Pancreas (tissue), 10 donors: ENCODE data around the gene SLC24A4. TPM values are rescaled to one million over a fixed set of nuclear protein-coding genes. Genes with fewer than 3 reads are reported as not detected.

Experiments
- ATAC-seq, 4 donors: fragments of 200-7000 bp; cut with Tn5 transposase; one replicate each; pipeline versions ENCODE4 v1.8.0 to v1.9.1; 2020; ENCODE audit warnings: mild to moderate bottlenecking in 4 of 4, moderate library complexity in 4 of 4
- DNase-seq, 6 donors: peaks; one replicate each; pipeline ENCODE4 v3.0.0-alpha.2; 2020
- FAIRE-seq: peaks from 2 replicates; lab custom pipeline; 2012; peaks lifted over from hg19 to GRCh38; lab: Jason Lieb, UNC
- H3K27ac ChIP-seq, 4 donors: fragments of 200-600 bp; sonication (generic); 1 replicate in 3 of 4; 2 replicates in 1 of 4; pipeline versions ENCODE4 v1.5.0 to v1.8.0; 2020
- H3K27me3 ChIP-seq, 4 donors: fragments of 200-600 bp; one replicate each; pipeline ENCODE4 v1.8.0; 2021
- H3K36me3 ChIP-seq, 3 donors: fragments of 200-600 bp; sonication (generic) in 1 of 3; one replicate each; pipeline versions ENCODE4 v1.5.0 to v1.8.0; 2020 to 2021
- H3K4me1 ChIP-seq, 3 donors: fragments of 200-600 bp; one replicate each; pipeline ENCODE4 v1.8.0; 2021
- H3K4me3 ChIP-seq, 4 donors: fragments of 200-600 bp; sonication (generic) in 2 of 4; one replicate each; pipeline versions ENCODE4 v1.5.0 to v1.8.0; 2020 to 2021
- H3K9me3 ChIP-seq, 4 donors: fragments of 200-600 bp; one replicate each; pipeline ENCODE4 v1.8.0; 2021
- WGBS, 2 donors: extraction: QIAGEN DNeasy Blood & Tissue Kit; methylation state at CpG; one replicate each; pipeline ENCODE4 v1.1.7; 2013; 5-methylcytosine and 5-hydroxymethylcytosine counted together
- intact Hi-C, 3 donors: fragments of 100-400 bp; cut with DNase I; formaldehyde crosslinking; loops; one replicate each; pipeline versions ENCODE4 v1.11.1 to v1.14.2; 2022
- polyA plus RNA-seq, 2 donors: library from polyadenylated mRNA; stranded (reverse); fragments of 200-250 nt; gene quantifications; one replicate each; pipeline ENCODE4 v1.2.3, GENCODE V29; 2013
- total RNA-seq, 6 donors: library from RNA; stranded (reverse); fragmentation: NEBNext Ultra II Directional in 4 of 6; extraction: Animal tissue kit (Norgen Biotek cat#: 25700) in 4 of 6; gene quantifications; one replicate each; pipeline versions ENCODE4 v1.2.1 to v1.2.4, GENCODE V29; 2021 to 2023
- TF ChIP-seq, protein P1 (sequence below), 4 donors: fragments of 200-600 bp; sonication (generic) in 3 of 4; IDR thresholded peaks; one replicate each; pipeline versions ENCODE4 v1.5.0 to v1.8.0; 2021; ENCODE audit warnings: antibody characterized with exemption in 4 of 4
- donor health status: healthy with polysubstance abuse.
- donor health status: DM: no; HTN: no; CAD: no; lungs with moderate emphysema.
- donor health status: DM: no; HTN: no; CAD: no.
- donor health status: control.
- donor health status: control.
- donor health status: Bipolar disorder and iron deficiency.
- donor health status: DM: yes; HTN: yes; CAD: no.
- donor health status: DM: no; HTN: no; CAD: no.
- donor health status: DM: no; HTN: no; CAD: no.
- donor health status: DM: yes; HTN: yes; CAD: no.

Gene SLC24A4
- total and polyA plus RNA-seq, 8 donors, result 0.04 to 0.14 (median 0.07) TPM

DNA sequence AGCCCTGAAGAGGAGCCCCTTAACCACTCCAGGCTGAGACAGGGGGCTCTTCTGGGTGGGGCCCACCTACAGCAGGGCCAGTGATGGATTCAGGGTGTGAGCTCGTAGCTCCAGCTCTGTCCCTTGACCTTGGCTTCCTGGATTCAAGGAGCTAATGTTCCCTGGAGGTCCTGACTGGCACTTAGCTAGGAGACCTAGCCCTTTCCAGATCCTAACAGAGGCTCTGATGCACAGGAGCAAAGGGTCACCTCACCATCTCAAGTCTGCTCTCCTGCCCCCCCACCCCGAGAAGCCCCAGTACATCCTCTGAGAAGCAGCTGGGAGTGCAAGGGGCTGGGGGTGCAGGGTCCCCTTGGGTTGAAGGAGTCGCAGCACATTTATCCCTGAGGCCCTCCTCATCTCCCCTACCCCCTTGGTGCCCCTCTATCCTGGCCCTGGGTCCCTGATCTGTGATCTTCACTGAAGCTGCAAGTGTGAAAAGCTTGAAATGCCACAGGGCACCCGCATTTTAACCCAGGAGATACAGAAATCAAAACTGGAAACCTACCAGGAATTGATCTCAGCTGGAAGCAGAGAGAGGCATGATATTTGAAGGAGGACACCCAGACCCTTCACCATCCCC, 193.5 kb downstream of the SLC24A4 start:
- Histone ChIP-seq H3K27ac (no peak overlapping the region), H3K4me3 (no peak overlapping the region), H3K36me3 (no peaks in the 10 kb centered on the region), H3K27me3 (peaks cover 0 to 3% (median 0%) of the 10 kb centered on the region in 4 donors), H3K9me3 (no peaks in the 10 kb centered on the region), H3K4me1 (no peaks in the 10 kb centered on the region)
- FAIRE-seq, result no peak
- TF ChIP-seq, protein P1, sequence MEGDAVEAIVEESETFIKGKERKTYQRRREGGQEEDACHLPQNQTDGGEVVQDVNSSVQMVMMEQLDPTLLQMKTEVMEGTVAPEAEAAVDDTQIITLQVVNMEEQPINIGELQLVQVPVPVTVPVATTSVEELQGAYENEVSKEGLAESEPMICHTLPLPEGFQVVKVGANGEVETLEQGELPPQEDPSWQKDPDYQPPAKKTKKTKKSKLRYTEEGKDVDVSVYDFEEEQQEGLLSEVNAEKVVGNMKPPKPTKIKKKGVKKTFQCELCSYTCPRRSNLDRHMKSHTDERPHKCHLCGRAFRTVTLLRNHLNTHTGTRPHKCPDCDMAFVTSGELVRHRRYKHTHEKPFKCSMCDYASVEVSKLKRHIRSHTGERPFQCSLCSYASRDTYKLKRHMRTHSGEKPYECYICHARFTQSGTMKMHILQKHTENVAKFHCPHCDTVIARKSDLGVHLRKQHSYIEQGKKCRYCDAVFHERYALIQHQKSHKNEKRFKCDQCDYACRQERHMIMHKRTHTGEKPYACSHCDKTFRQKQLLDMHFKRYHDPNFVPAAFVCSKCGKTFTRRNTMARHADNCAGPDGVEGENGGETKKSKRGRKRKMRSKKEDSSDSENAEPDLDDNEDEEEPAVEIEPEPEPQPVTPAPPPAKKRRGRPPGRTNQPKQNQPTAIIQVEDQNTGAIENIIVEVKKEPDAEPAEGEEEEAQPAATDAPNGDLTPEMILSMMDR (IDR thresholded peaks at IDR 0.05), result no peak
- intact Hi-C loops, result no loop called here
- ATAC-seq, result no peak
- no peak for DNase-seq
- 55% methylated on average over 4 of the region's 4 CpGs for WGBS, 2 donors

DNA sequence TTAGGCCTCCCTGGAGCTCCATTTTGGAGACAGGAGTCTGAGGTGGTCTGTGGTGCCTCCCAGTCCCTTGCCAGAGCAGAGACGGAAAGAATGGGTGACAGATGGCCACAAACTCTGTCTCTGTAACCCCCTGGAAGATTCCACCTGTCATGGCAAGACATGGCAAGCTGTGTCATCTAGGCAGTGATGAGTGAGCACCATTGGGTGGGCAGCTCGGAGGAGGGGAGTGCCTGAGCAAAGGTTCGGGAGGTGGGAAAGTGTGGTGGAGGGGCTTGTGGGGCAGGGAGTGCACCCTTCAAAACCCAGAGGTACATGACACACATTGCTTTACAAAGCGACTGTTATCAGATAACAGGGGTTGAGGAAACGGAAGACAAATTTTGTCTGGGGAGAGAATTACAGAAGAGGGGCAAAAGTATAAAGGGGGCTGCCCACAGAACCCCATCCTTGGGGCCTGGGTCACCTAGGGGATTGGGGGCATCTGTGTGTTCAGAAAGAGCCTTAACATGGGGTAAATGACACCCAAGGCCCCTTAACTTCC, 194.1 kb downstream of the SLC24A4 start:
- DNase-seq (no peak), ATAC-seq (no peak), FAIRE-seq (no peak)
- no peaks in the 10 kb centered on the region for H3K36me3 ChIP-seq
- intact Hi-C loops, result no loop called here
- H3K9me3 ChIP-seq, result no peaks in the 10 kb centered on the region
- WGBS, 2 donors, result 41 to 56% methylated on average over 5 of the region's 5 CpGs
- TF ChIP-seq, protein P1 (IDR thresholded peaks at IDR 0.05), result no peak
- peaks cover 0 to 3% (median 0%) of the 10 kb centered on the region in 4 donors for H3K27me3 ChIP-seq
- H3K4me3 ChIP-seq, result no peak overlapping the region
- no peaks in the 10 kb centered on the region for H3K4me1 ChIP-seq
- H3K27ac ChIP-seq, result no peak overlapping the region

DNA sequence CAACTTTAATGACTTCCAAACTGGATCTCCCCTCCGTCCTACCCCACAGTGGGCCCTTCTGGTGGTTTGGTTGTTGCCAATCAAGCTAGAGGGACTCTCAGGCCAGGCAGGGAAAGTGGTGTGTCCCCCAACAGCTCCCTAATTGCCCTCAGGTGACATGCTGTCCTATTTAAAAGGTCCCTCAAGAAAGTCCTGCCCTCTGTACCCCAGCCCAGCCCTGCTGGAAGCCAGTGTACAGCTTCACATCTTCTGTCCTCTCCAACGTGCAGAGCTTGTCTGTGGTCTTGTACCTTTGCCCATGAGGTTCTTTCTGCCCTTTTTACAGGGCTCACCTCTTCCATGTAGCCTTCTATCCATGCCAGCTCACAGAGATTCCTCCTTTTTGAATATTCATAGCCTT, 194.8 kb downstream of the SLC24A4 start:
- Histone ChIP-seq H3K27ac (no peak overlapping the region), H3K4me3 (no peak overlapping the region), H3K27me3 (peaks cover 0 to 3% (median 0%) of the 10 kb centered on the region in 4 donors), H3K36me3 (no peaks in the 10 kb centered on the region), H3K4me1 (no peaks in the 10 kb centered on the region), H3K9me3 (no peaks in the 10 kb centered on the region)
- ATAC-seq (no peak), DNase-seq (no peak), FAIRE-seq (no peak)
- intact Hi-C loops, result no loop called here
- 35 to 49% methylated on average over 2 of the region's 2 CpGs for WGBS, 2 donors
- TF ChIP-seq, protein P1 (IDR thresholded peaks at IDR 0.05), result no peak

DNA sequence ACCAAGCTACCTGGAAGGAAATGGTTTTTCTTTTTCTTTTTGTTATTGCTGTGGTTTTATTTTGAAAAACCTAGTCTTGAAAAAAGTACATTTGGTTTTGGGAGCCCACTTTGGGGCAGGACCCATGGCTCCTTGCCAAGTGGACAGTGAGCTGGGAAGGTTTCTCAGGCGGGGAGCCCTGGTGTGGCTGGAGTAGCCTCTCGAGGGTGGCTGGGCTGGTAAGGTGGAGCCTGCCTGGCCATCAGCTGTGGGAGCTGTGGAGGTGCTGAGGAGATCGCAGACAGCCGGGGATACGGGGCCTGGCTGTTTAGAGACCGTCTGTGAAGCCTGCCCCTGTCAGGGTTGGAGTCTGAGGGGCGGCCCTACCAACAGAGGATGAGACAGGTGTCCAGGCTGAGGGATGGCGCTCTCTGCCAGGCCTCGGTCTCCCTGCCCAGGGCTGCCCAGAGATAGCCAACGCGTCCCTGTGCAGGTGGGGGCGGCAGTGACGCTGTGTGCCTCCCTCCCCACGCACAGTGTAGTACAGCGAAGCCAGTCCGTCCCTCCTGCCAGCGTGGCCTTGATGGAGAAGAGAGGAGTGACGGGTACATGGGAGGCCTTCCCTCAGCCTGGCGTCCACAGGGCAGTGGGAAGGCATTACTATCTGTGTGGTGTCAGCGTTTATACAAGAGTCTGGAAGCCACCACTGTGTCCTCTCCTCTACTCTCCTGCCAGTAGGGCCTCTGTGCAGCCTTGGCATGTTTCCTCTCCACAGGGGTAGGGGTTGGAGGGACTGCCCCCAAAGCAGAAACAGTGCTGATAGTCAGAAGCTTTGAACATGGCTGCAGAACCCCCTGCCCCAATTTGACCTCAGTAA, 196.5 kb downstream of the SLC24A4 start:
- TF ChIP-seq, protein P1 (IDR thresholded peaks at IDR 0.05), result no peak
- ATAC-seq, result no peak
- intact Hi-C loops, result no loop called here
- 71 to 83% methylated on average over 20 of the region's 20 CpGs for WGBS, 2 donors
- H3K4me1 ChIP-seq, result no peaks in the 10 kb centered on the region
- no peaks in the 10 kb centered on the region for H3K9me3 ChIP-seq
- FAIRE-seq, result no peak
- no peak overlapping the region for H3K4me3 ChIP-seq
- no peaks in the 10 kb centered on the region for H3K36me3 ChIP-seq
- DNase-seq, result no peak
- H3K27me3 ChIP-seq, result no peaks in the 10 kb centered on the region
- H3K27ac ChIP-seq, result no peak overlapping the region
